ENCODE data around the gene ADAMTS10. TPM values are rescaled to one million over a fixed set of nuclear protein-coding genes. Genes with fewer than 3 reads are reported as not detected.

The ADAMTS10 gene
- total and polyA plus RNA-seq, 5 experiments from 2014 or later = 1.2 to 196 (median 3.4) TPM

GRCh38 chr19:8609279-8610040, 1.1 kb downstream of the ADAMTS10 start:
- peak overlapping the region; percentile 90 to 98 (median 95) for H3K27ac Mint-ChIP-seq
- H3K4me1 Mint-ChIP-seq = peaks cover 37 to 57% (median 52%) of the 10 kb centered on the region in 4 donors
- peaks cover 0 to 2% (median 0%) of the 10 kb centered on the region in 5 donors for H3K27me3 Mint-ChIP-seq
- H3K4me3 Mint-ChIP-seq = peak overlapping the region; percentile 95 to 100 (median 98)
- H3K9me3 Mint-ChIP-seq = peaks cover 0 to 14% (median 0%) of the 10 kb centered on the region in 9 donors
- H3K36me3 Mint-ChIP-seq = peaks cover 10 to 36% (median 21%) of the 10 kb centered on the region in 3 donors
- POLR2A ChIA-PET = interaction anchor here (1.0 to 1.7 kb wide), 3 partner anchors 10 to 28 kb away, joined by 4 to 5 read pairs (median 4); no protein-coding TSS in a partner anchor
- ATAC-seq (peak; percentile 16 to 18), DNase-seq (peak in 3 of 10 donors; percentile 25 to 61 (median 32))

GRCh38 chr19:8608941-8609278, 1.6 kb downstream of the ADAMTS10 start:
- Mint-ChIP-seq H3K27ac (peak overlapping the region; percentile 74 to 97 (median 90)), H3K4me3 (peak overlapping the region; percentile 88 to 99 (median 93)), H3K36me3 (peaks cover 10 to 37% (median 23%) of the 10 kb centered on the region in 3 donors), H3K27me3 (peaks cover 0 to 2% (median 0%) of the 10 kb centered on the region in 5 donors), H3K9me3 (peaks cover 0 to 14% (median 0%) of the 10 kb centered on the region in 9 donors), H3K4me1 (peaks cover 37 to 57% (median 52%) of the 10 kb centered on the region in 4 donors)
- DNase-seq = no peak
- POLR2A ChIA-PET = interaction anchor here (0.5 to 1.7 kb wide), 4 partner anchors 9 to 342 kb away, joined by 3 to 5 read pairs (median 4); no protein-coding TSS in a partner anchor
- no peak for ATAC-seq

- POLR2A ChIA-PET = interaction anchor here (0.6 to 1.7 kb wide), 4 partner anchors 8 to 1730 kb away, joined by 3 to 5 read pairs (median 3); partner anchors contain the start of gene HNRNPM
- DNase-seq (no peak), ATAC-seq (no peak)
- Mint-ChIP-seq H3K4me1 (peaks cover 31 to 49% (median 43%) of the 10 kb centered on the region in 4 donors), H3K36me3 (peaks cover 10 to 52% (median 28%) of the 10 kb centered on the region in 3 donors), H3K27ac (peak overlapping the region; percentile 36 to 95 (median 76)), H3K9me3 (peaks cover 0 to 14% (median 0%) of the 10 kb centered on the region in 9 donors), H3K4me3 (peak overlapping the region in 6 of 10 donors; percentile 1 to 81 (median 16)), H3K27me3 (peaks cover 0 to 2% (median 0%) of the 10 kb centered on the region in 5 donors)
Observed at GRCh38 chr19:8607386-8607785, 3.1 kb downstream of the ADAMTS10 start.

- no peak for ATAC-seq
- no peak overlapping the region for H3K4me3 Mint-ChIP-seq
- no peak for DNase-seq
- H3K36me3 Mint-ChIP-seq = peaks cover 17 to 71% (median 34%) of the 10 kb centered on the region in 3 donors
- H3K27ac Mint-ChIP-seq = no peak overlapping the region
- peaks cover 25 to 38% (median 35%) of the 10 kb centered on the region in 4 donors for H3K4me1 Mint-ChIP-seq
- POLR2A ChIA-PET = interaction anchor here (0.5 to 0.9 kb wide), 3 partner anchors 12 to 538 kb away, joined by 3 read pairs; no protein-coding TSS in a partner anchor
- H3K27me3 Mint-ChIP-seq = peaks cover 0 to 2% (median 0%) of the 10 kb centered on the region in 5 donors
- H3K9me3 Mint-ChIP-seq = peaks cover 0 to 14% (median 0%) of the 10 kb centered on the region in 9 donors
Observed at GRCh38 chr19:8605514-8605913, 5.0 kb downstream of the ADAMTS10 start.

GRCh38 chr19:8601796-8602195, 8.7 kb downstream of the ADAMTS10 start:
- Mint-ChIP-seq H3K9me3 (peaks cover 0 to 14% (median 0%) of the 10 kb centered on the region in 9 donors), H3K4me3 (no peak overlapping the region), H3K27ac (peak overlapping the region in 3 of 10 donors; percentile 44 to 74 (median 63)), H3K36me3 (peaks cover 11 to 93% (median 41%) of the 10 kb centered on the region in 3 donors), H3K27me3 (no peaks in the 10 kb centered on the region), H3K4me1 (peaks cover 3 to 6% (median 4%) of the 10 kb centered on the region in 4 donors)
- POLR2A ChIA-PET = interaction anchor here (0.5 kb wide), 1 partner anchor 36 kb away, joined by 3 read pairs; no protein-coding TSS in a partner anchor
- ATAC-seq (no peak), DNase-seq (no peak)

GRCh38 chr19:8600816-8601215, 9.7 kb downstream of the ADAMTS10 start:
- Mint-ChIP-seq H3K27me3 (no peaks in the 10 kb centered on the region), H3K4me1 (no peaks in the 10 kb centered on the region), H3K9me3 (peaks cover 0 to 10% (median 0%) of the 10 kb centered on the region in 9 donors), H3K27ac (peak overlapping the region in 1 of 10 donors; percentile 43), H3K36me3 (peaks cover 7 to 91% (median 38%) of the 10 kb centered on the region in 3 donors), H3K4me3 (no peak overlapping the region)
- no peak for ATAC-seq
- POLR2A ChIA-PET = interaction anchor here (0.6 kb wide), 1 partner anchor 64 kb away, joined by 4 read pairs; no protein-coding TSS in a partner anchor
- DNase-seq = no peak

GRCh38 chr19:8600064-8600463, 10.5 kb downstream of the ADAMTS10 start:
- Mint-ChIP-seq H3K4me1 (peaks cover 0 to 6% (median 2%) of the 10 kb centered on the region in 4 donors), H3K27ac (peak overlapping the region in 1 of 10 donors; percentile 67), H3K36me3 (peaks cover 7 to 86% (median 31%) of the 10 kb centered on the region in 3 donors), H3K9me3 (peaks cover 0 to 5% (median 0%) of the 10 kb centered on the region in 9 donors), H3K4me3 (no peak overlapping the region), H3K27me3 (no peaks in the 10 kb centered on the region)
- no peak for DNase-seq
- no peak for ATAC-seq
- POLR2A ChIA-PET = interaction anchor here (0.6 to 1.5 kb wide), 3 partner anchors 8 to 65 kb away, joined by 3 to 5 read pairs (median 4); no protein-coding TSS in a partner anchor

- no peak for ATAC-seq
- DNase-seq = no peak
- H3K9me3 Mint-ChIP-seq = peaks cover 0 to 9% (median 0%) of the 10 kb centered on the region in 9 donors
- POLR2A ChIA-PET = no interaction called here
- no peaks in the 10 kb centered on the region for H3K27me3 Mint-ChIP-seq
- H3K4me1 Mint-ChIP-seq = peaks cover 18 to 36% (median 30%) of the 10 kb centered on the region in 4 donors
- H3K36me3 Mint-ChIP-seq = peaks cover 0 to 63% (median 16%) of the 10 kb centered on the region in 3 donors
- peak overlapping the region in 1 of 10 donors; percentile 56 for H3K27ac Mint-ChIP-seq
- H3K4me3 Mint-ChIP-seq = no peak overlapping the region
Observed at GRCh38 chr19:8596168-8596567, 14.3 kb downstream of the ADAMTS10 start.

GRCh38 chr19:8595651-8596050, 14.9 kb downstream of the ADAMTS10 start:
- peaks cover 0 to 9% (median 0%) of the 10 kb centered on the region in 9 donors for H3K9me3 Mint-ChIP-seq
- H3K36me3 Mint-ChIP-seq = peaks cover 0 to 58% (median 16%) of the 10 kb centered on the region in 3 donors
- H3K4me3 Mint-ChIP-seq = no peak overlapping the region
- ATAC-seq = no peak
- H3K27ac Mint-ChIP-seq = peak overlapping the region in 3 of 10 donors; percentile 33 to 76 (median 60)
- H3K27me3 Mint-ChIP-seq = no peaks in the 10 kb centered on the region
- peaks cover 18 to 41% (median 32%) of the 10 kb centered on the region in 4 donors for H3K4me1 Mint-ChIP-seq
- no peak for DNase-seq
- POLR2A ChIA-PET = no interaction called here

GRCh38 chr19:8593931-8594330, 16.6 kb downstream of the ADAMTS10 start:
- Mint-ChIP-seq H3K27ac (peak overlapping the region in 5 of 10 donors; percentile 25 to 82 (median 74)), H3K27me3 (no peaks in the 10 kb centered on the region), H3K4me1 (peaks cover 18 to 42% (median 32%) of the 10 kb centered on the region in 4 donors), H3K9me3 (peaks cover 0 to 9% (median 0%) of the 10 kb centered on the region in 9 donors), H3K4me3 (peak overlapping the region in 6 of 10 donors; percentile 14 to 73 (median 54)), H3K36me3 (peaks cover 0 to 41% (median 15%) of the 10 kb centered on the region in 3 donors)
- POLR2A ChIA-PET = interaction anchor here (0.7 to 2.7 kb wide), 7 partner anchors 8 to 238 kb away, joined by 3 to 10 read pairs (median 8); partner anchors contain the start of genes HNRNPM, MBD3L1, ZNF414 and ZNF558
- no peak for ATAC-seq
- DNase-seq = no peak

- Mint-ChIP-seq H3K27ac (peak overlapping the region; percentile 1 to 96 (median 82)), H3K4me3 (peak overlapping the region; percentile 72 to 92 (median 88)), H3K36me3 (peaks cover 0 to 31% (median 8%) of the 10 kb centered on the region in 3 donors), H3K9me3 (peaks cover 0 to 9% (median 0%) of the 10 kb centered on the region in 9 donors), H3K27me3 (no peaks in the 10 kb centered on the region), H3K4me1 (peaks cover 18 to 45% (median 32%) of the 10 kb centered on the region in 4 donors)
- ATAC-seq (peak; percentile 88 to 89), DNase-seq (peak; percentile 92 to 98 (median 98))
- POLR2A ChIA-PET = interaction anchor here (0.7 to 3.1 kb wide), 9 partner anchors 11 to 1715 kb away, joined by 3 to 12 read pairs (median 8); partner anchors contain the start of gene ZNF414
Observed at GRCh38 chr19:8592231-8593009, 18.1 kb downstream of the ADAMTS10 start.
